KMS-11 (cell line): ENCODE measurements around the gene CEP63.

ENCODE experiments used
- H2AFZ ChIP-seq: fragments of 200-600 bp; sonication (generic); 2 replicates; pipeline ENCODE4 v1.6.1; 2016; ENCODE audit warnings: antibody characterized with exemption, mixed run types, low read depth
- H3K27ac ChIP-seq: fragments of 200-600 bp; sonication (generic); 2 replicates; pipeline ENCODE4 v1.6.1; 2016; ENCODE audit warnings: mild to moderate bottlenecking, mixed run types
- H3K27me3 ChIP-seq: fragments of 200-600 bp; sonication (generic); 2 replicates; pipeline ENCODE4 v1.6.1; 2017; ENCODE audit warnings: mild to moderate bottlenecking, low read depth, mixed run types, moderate library complexity; ENCODE audit not compliant: insufficient read depth
- H3K36me3 ChIP-seq: fragments of 200-600 bp; sonication (generic); 2 replicates; pipeline ENCODE4 v1.6.1; 2017; ENCODE audit warnings: mild to moderate bottlenecking, mixed run types; ENCODE audit not compliant: insufficient read depth
- H3K4me1 ChIP-seq: fragments of 200-600 bp; sonication (generic); 2 replicates; pipeline ENCODE4 v1.6.1; 2016; ENCODE audit warnings: mild to moderate bottlenecking, low read depth, mixed run types; ENCODE audit not compliant: poor library complexity, severe bottlenecking
- H3K4me2 ChIP-seq: fragments of 200-600 bp; sonication (generic); 2 replicates; pipeline ENCODE4 v1.7.0; 2016; ENCODE audit warnings: mild to moderate bottlenecking, mixed run types
- H3K4me3 ChIP-seq: fragments of 200-600 bp; sonication (generic); IDR thresholded peaks from 2 replicates; pipeline ENCODE4 v1.6.1; 2017; ENCODE audit warnings: low read depth, low read length, mixed read lengths; ENCODE audit not compliant: insufficient read depth
- H3K79me2 ChIP-seq: fragments of 200-600 bp; sonication (generic); 2 replicates; pipeline ENCODE4 v1.6.1; 2016; ENCODE audit warnings: low read depth, mixed run types; ENCODE audit not compliant: insufficient read depth
- H3K9ac ChIP-seq: fragments of 200-600 bp; sonication (generic); 2 replicates; pipeline ENCODE4 v1.6.1; 2016; ENCODE audit warnings: mild to moderate bottlenecking, mixed run types
- H4K20me1 ChIP-seq: fragments of 200-600 bp; sonication (generic); 2 replicates; pipeline ENCODE4 v1.6.1; 2016; ENCODE audit warnings: mild to moderate bottlenecking, mixed run types; ENCODE audit not compliant: insufficient read depth
- CTCF ChIP-seq: fragments of 200-600 bp; sonication (generic); conservative IDR thresholded peaks from 2 replicates; pipeline ENCODE4 v1.6.1; 2017; ENCODE audit warnings: low read depth, mild to moderate bottlenecking, antibody characterized with exemption, low read length, moderate library complexity, mixed read lengths

CEP63 gene

GRCh38 chr3:134533493-134533892 is 47.6 kb downstream of the CEP63 start:
- no peak for TF ChIP-seq CTCF
- Histone ChIP-seq H3K4me1 (no peaks in the 10 kb centered on the region), H3K36me3 (no peaks in the 10 kb centered on the region), H4K20me1 (no peaks in the 10 kb centered on the region), H3K27ac (no peak overlapping the region), H3K4me2 (no peak overlapping the region), H3K27me3 (no peaks in the 10 kb centered on the region), H3K79me2 (no peaks in the 10 kb centered on the region), H2AFZ (no peak overlapping the region), H3K4me3 (no peak overlapping the region), H3K9ac (no peak overlapping the region)

GRCh38 chr3:134535186-134535970 is 49.5 kb downstream of the CEP63 start:
- Histone ChIP-seq H3K27me3 (no peaks in the 10 kb centered on the region), H3K36me3 (no peaks in the 10 kb centered on the region), H2AFZ (no peak overlapping the region), H3K79me2 (no peaks in the 10 kb centered on the region), H3K4me1 (no peaks in the 10 kb centered on the region), H3K4me3 (no peak overlapping the region), H3K9ac (no peak overlapping the region), H4K20me1 (no peaks in the 10 kb centered on the region), H3K4me2 (no peak overlapping the region), H3K27ac (no peak overlapping the region)
- TF ChIP-seq CTCF, result no peak

- Histone ChIP-seq H2AFZ (no peak overlapping the region), H4K20me1 (no peaks in the 10 kb centered on the region), H3K36me3 (no peaks in the 10 kb centered on the region), H3K4me1 (no peaks in the 10 kb centered on the region), H3K79me2 (no peaks in the 10 kb centered on the region), H3K27ac (no peak overlapping the region), H3K4me2 (no peak overlapping the region), H3K27me3 (no peaks in the 10 kb centered on the region), H3K9ac (no peak overlapping the region), H3K4me3 (no peak overlapping the region)
- no peak for TF ChIP-seq CTCF
These were observed 50.9 kb downstream of the CEP63 start for GRCh38 chr3:134536781-134537180.

- no peak overlapping the region for H3K4me3 ChIP-seq
- H3K36me3 ChIP-seq, result no peaks in the 10 kb centered on the region
- TF ChIP-seq CTCF, result no peak
- H3K27ac ChIP-seq, result no peak overlapping the region
- H3K4me1 ChIP-seq, result peaks cover 14% of the 10 kb centered on the region
- peak overlapping the region; percentile 12 for H3K4me2 ChIP-seq
- no peak overlapping the region for H3K9ac ChIP-seq
- no peaks in the 10 kb centered on the region for H4K20me1 ChIP-seq
- H3K79me2 ChIP-seq, result no peaks in the 10 kb centered on the region
- no peak overlapping the region for H2AFZ ChIP-seq
- no peaks in the 10 kb centered on the region for H3K27me3 ChIP-seq
These were observed 56.6 kb downstream of the CEP63 start for GRCh38 chr3:134542287-134542958.
